Measurements from ENCODE around the gene OR5AU1. TPM values are rescaled to one million over a fixed set of nuclear protein-coding genes. Genes with fewer than 3 reads are reported as not detected.
"Not testable (repeated sequence)": the region's sequence is repeated elsewhere in the genome, so short reads cannot be mapped to it uniquely, and the experiment has no call there.

OR5AU1 gene
- total and polyA plus RNA-seq, 8 donors = not detected

- Histone ChIP-seq H3K4me1 (no peaks in the 10 kb centered on the region), H3K27ac (no peak overlapping the region), H3K36me3 (no peaks in the 10 kb centered on the region), H3K4me3 (no peak overlapping the region), H3K9me3 (no peaks in the 10 kb centered on the region), H3K27me3 (peaks cover 0 to 6% (median 0%) of the 10 kb centered on the region in 4 donors)
- 69 to 80% methylated on average over 5 of the region's 5 CpGs for WGBS, 2 donors
- FAIRE-seq (no peak), DNase-seq (no peak), ATAC-seq (no peak)
- intact Hi-C loops (cut with DNase I) = no loop called here
- no peak for TF ChIP-seq CTCF (IDR thresholded peaks at IDR 0.05)
Measured at GRCh38 chr14:21162081-21162480, 6.2 kb upstream of the OR5AU1 start.

- TF ChIP-seq CTCF (IDR thresholded peaks at IDR 0.05) = no peak
Measured at GRCh38 chr14:21160061-21160610, 4.3 kb upstream of the OR5AU1 start.

GRCh38 chr14:21158175-21158574 lies 2.3 kb upstream of the OR5AU1 start:
- H3K36me3 ChIP-seq; H3K27me3 ChIP-seq; H3K4me3 ChIP-seq; H3K9me3 ChIP-seq; ATAC-seq; H3K27ac ChIP-seq; FAIRE-seq; H3K4me1 ChIP-seq; intact Hi-C loops (cut with DNase I); DNase-seq: not testable (repeated sequence)
- WGBS, 2 donors = 32 to 55% methylated on average over 1 of the region's 1 CpG

More at GRCh38 chr14:21160061-21160610, 4.3 kb upstream of the OR5AU1 start:
- no peaks in the 10 kb centered on the region for H3K4me1 ChIP-seq
- DNase-seq (no peak), FAIRE-seq (no peak), ATAC-seq (no peak)
- no peak overlapping the region for H3K27ac ChIP-seq
- WGBS, 2 donors = 62 to 69% methylated on average over 4 of the region's 4 CpGs
- H3K27me3 ChIP-seq = peaks cover 0 to 6% (median 0%) of the 10 kb centered on the region in 4 donors
- no peak overlapping the region for H3K4me3 ChIP-seq
- no peaks in the 10 kb centered on the region for H3K9me3 ChIP-seq
- intact Hi-C loops (cut with DNase I) = no loop called here
- no peaks in the 10 kb centered on the region for H3K36me3 ChIP-seq

GRCh38 chr14:21149641-21150367 lies 6.1 kb downstream of the OR5AU1 start:
- no peak for TF ChIP-seq CTCF (IDR thresholded peaks at IDR 0.05)
- Histone ChIP-seq H3K4me3 (no peak overlapping the region), H3K4me1 (no peaks in the 10 kb centered on the region), H3K27ac (no peak overlapping the region), H3K36me3 (no peaks in the 10 kb centered on the region), H3K9me3 (no peaks in the 10 kb centered on the region), H3K27me3 (no peaks in the 10 kb centered on the region)
- ATAC-seq (no peak), DNase-seq (no peak), FAIRE-seq (no peak)
- WGBS, 2 donors = 80 to 81% methylated on average over 4 of the region's 4 CpGs
- intact Hi-C loops (cut with DNase I) = no loop called here

GRCh38 chr14:21145437-21145836 lies 10.4 kb downstream of the OR5AU1 start:
- no peak overlapping the region for H3K27ac ChIP-seq
- no peak for FAIRE-seq
- ATAC-seq = no peak
- no peaks in the 10 kb centered on the region for H3K36me3 ChIP-seq
- intact Hi-C loops (cut with DNase I) = no loop called here
- no peak for DNase-seq
- no peak for TF ChIP-seq CTCF (IDR thresholded peaks at IDR 0.05)
- no peak overlapping the region for H3K4me3 ChIP-seq
- H3K4me1 ChIP-seq = no peaks in the 10 kb centered on the region
- H3K9me3 ChIP-seq = no peaks in the 10 kb centered on the region
- no peaks in the 10 kb centered on the region for H3K27me3 ChIP-seq
